Neural progenitor cell (in vitro differentiated cells): Measurements from ENCODE around the gene NAPSA. TPM values are rescaled to one million over a fixed set of nuclear protein-coding genes. Genes with fewer than 3 reads are reported as not detected.
"Not testable (repeated sequence)": the region's sequence is repeated elsewhere in the genome, so short reads cannot be mapped to it uniquely, and the experiment has no call there.

ENCODE experiments used
- DNase-seq: peaks from one replicate; pipeline ENCODE4 v3.0.0-alpha.2; 2016; ENCODE audit warnings: low spot score
- H2AFZ ChIP-seq: fragments of 200-600 bp; sonication (generic); replicated peaks from 2 replicates; pipeline ENCODE4 v1.6.1; 2016; ENCODE audit warnings: antibody characterized with exemption
- H3F3A ChIP-seq: fragments of 200-600 bp; sonication (generic); 2 replicates; pipeline ENCODE4 v1.6.1; 2016; ENCODE audit warnings: antibody characterized with exemption, low read depth
- H3K27ac ChIP-seq: fragments of 200-600 bp; sonication (generic); 2 replicates; pipeline ENCODE4 v1.5.1; 2016; ENCODE audit warnings: mild to moderate bottlenecking
- H3K27me3 ChIP-seq: fragments of 200-600 bp; sonication (generic); 2 replicates; pipeline ENCODE4 v1.6.1; 2016; ENCODE audit warnings: mild to moderate bottlenecking, moderate library complexity
- H3K36me3 ChIP-seq: fragments of 200-600 bp; sonication (generic); 2 replicates; pipeline ENCODE4 v1.5.1; 2016
- H3K4me1 ChIP-seq: fragments of 200-600 bp; sonication (generic); 2 replicates; pipeline ENCODE4 v1.6.1; 2016; ENCODE audit warnings: mixed run types
- H3K4me2 ChIP-seq: fragments of 200-600 bp; sonication (generic); 2 replicates; pipeline ENCODE4 v1.6.1; 2016
- H3K4me3 ChIP-seq: fragments of 200-600 bp; sonication (generic); 2 replicates; pipeline ENCODE4 v1.5.1; 2016
- H3K79me2 ChIP-seq: fragments of 200-600 bp; sonication (generic); 2 replicates; pipeline ENCODE4 v1.6.1; 2016; ENCODE audit warnings: low read depth
- H3K9ac ChIP-seq: fragments of 200-600 bp; sonication (generic); 2 replicates; pipeline ENCODE4 v1.6.1; 2016
- H3K9me3 ChIP-seq: fragments of 200-600 bp; sonication (generic); 2 replicates; pipeline ENCODE4 v1.5.1; 2016; ENCODE audit warnings: low read depth
- H4K20me1 ChIP-seq: fragments of 200-600 bp; sonication (generic); 2 replicates; pipeline ENCODE4 v1.6.1; 2016; ENCODE audit warnings: low read depth
- H3K27ac Mint-ChIP-seq: 3 replicates; pipeline ENCODE4 v1.8.0; 2021; ENCODE audit warnings: mixed read lengths
- H3K27me3 Mint-ChIP-seq: 2 replicates; pipeline ENCODE4 v1.8.0; 2022; ENCODE audit warnings: low read depth, mild to moderate bottlenecking, inconsistent platforms, moderate library complexity, mixed read lengths; ENCODE audit not compliant: insufficient read depth
- H3K36me3 Mint-ChIP-seq: 3 replicates; pipeline ENCODE4 v1.8.0; 2021; ENCODE audit warnings: mixed read lengths
- H3K4me1 Mint-ChIP-seq: 3 replicates; pipeline ENCODE4 v1.8.0; 2021; ENCODE audit warnings: mixed read lengths
- H3K4me3 Mint-ChIP-seq: 3 replicates; pipeline ENCODE4 v1.8.0; 2021; ENCODE audit warnings: mild to moderate bottlenecking, moderate library complexity, mixed read lengths
- H3K9me3 Mint-ChIP-seq: 3 replicates; pipeline ENCODE4 v1.8.0; 2020; ENCODE audit warnings: mixed read lengths
- CTCF ChIP-seq: fragments of 200-600 bp; sonication (generic); IDR thresholded peaks from 2 replicates; pipeline ENCODE4 v1.5.1; 2017; ENCODE audit warnings: antibody characterized with exemption, mild to moderate bottlenecking
- EZH2 ChIP-seq: fragments of 200-600 bp; sonication (generic); IDR thresholded peaks from 2 replicates; pipeline ENCODE4 v1.6.1; 2017; ENCODE audit warnings: antibody characterized with exemption, mild to moderate bottlenecking, moderate library complexity
- EZH2phosphoT487 ChIP-seq: fragments of 200-600 bp; sonication (generic); IDR thresholded peaks from 2 replicates; pipeline ENCODE4 v1.6.1; 2017; ENCODE audit warnings: antibody characterized with exemption
- total RNA-seq: library from RNA; depleted of rRNA; stranded (reverse); fragments of >200 nt; gene quantifications from 2 replicates; pipeline ENCODE4 v1.2.3, GENCODE V29; 2015; ENCODE audit warnings: low replicate concordance

Gene NAPSA
- total RNA-seq, 1 donor from 2014 or later, result 0.11 TPM

- no peak overlapping the region for H3K27ac ChIP-seq
- H3K4me2 ChIP-seq, result no peak overlapping the region
- H3K79me2 ChIP-seq, result peaks cover 81% of the 10 kb centered on the region
- H3K4me1 ChIP-seq, result no peaks in the 10 kb centered on the region
- Mint-ChIP-seq H3K4me1 (peaks cover 7% of the 10 kb centered on the region), H3K9me3 (peaks cover 19% of the 10 kb centered on the region), H3K36me3 (peaks cover 44% of the 10 kb centered on the region), H3K27ac (no peak overlapping the region), H3K4me3 (no peak overlapping the region), H3K27me3 (peaks cover 8% of the 10 kb centered on the region)
- no peaks in the 10 kb centered on the region for H3K9me3 ChIP-seq
- TF ChIP-seq CTCF, result no peak
- TF ChIP-seq EZH2, result no peak
- no peak for TF ChIP-seq EZH2phosphoT487
- H3K36me3 ChIP-seq, result peaks cover 4% of the 10 kb centered on the region
- H3K9ac ChIP-seq, result no peak overlapping the region
- no peak overlapping the region for H2AFZ ChIP-seq
- H3K4me3 ChIP-seq, result no peak overlapping the region
- no peak for DNase-seq
- no peaks in the 10 kb centered on the region for H3F3A ChIP-seq
- H4K20me1 ChIP-seq, result peaks cover 4% of the 10 kb centered on the region
- no peaks in the 10 kb centered on the region for H3K27me3 ChIP-seq
Observed at GRCh38 chr19:50394017-50394416, 28.6 kb upstream of the NAPSA start.

GRCh38 chr19:50393589-50393988, 28.1 kb upstream of the NAPSA start:
- peaks cover 8% of the 10 kb centered on the region for H3K27me3 Mint-ChIP-seq
- no peak overlapping the region for H3K4me3 Mint-ChIP-seq
- Histone ChIP-seq H2AFZ (no peak overlapping the region), H3K79me2 (peaks cover 85% of the 10 kb centered on the region), H3F3A (no peaks in the 10 kb centered on the region), H3K4me2 (no peak overlapping the region), H3K4me3 (no peak overlapping the region), H3K27ac (no peak overlapping the region), H3K36me3 (peaks cover 4% of the 10 kb centered on the region), H3K4me1 (no peaks in the 10 kb centered on the region), H4K20me1 (peaks cover 1% of the 10 kb centered on the region), H3K9ac (no peak overlapping the region), H3K9me3 (no peaks in the 10 kb centered on the region), H3K27me3 (no peaks in the 10 kb centered on the region)
- H3K27ac Mint-ChIP-seq, result no peak overlapping the region
- no peak for DNase-seq
- H3K4me1 Mint-ChIP-seq, result peaks cover 5% of the 10 kb centered on the region
- H3K9me3 Mint-ChIP-seq, result peaks cover 19% of the 10 kb centered on the region
- H3K36me3 Mint-ChIP-seq, result peaks cover 43% of the 10 kb centered on the region
- TF ChIP-seq CTCF, result no peak
- TF ChIP-seq EZH2, result no peak
- no peak for TF ChIP-seq EZH2phosphoT487

- H3K4me2 ChIP-seq, result no peak overlapping the region
- H3K9ac ChIP-seq, result no peak overlapping the region
- no peak overlapping the region for H2AFZ ChIP-seq
- Mint-ChIP-seq H3K27ac (no peak overlapping the region), H3K9me3 (peaks cover 19% of the 10 kb centered on the region), H3K27me3 (peaks cover 8% of the 10 kb centered on the region), H3K4me3 (no peak overlapping the region), H3K4me1 (peaks cover 2% of the 10 kb centered on the region), H3K36me3 (peaks cover 48% of the 10 kb centered on the region)
- no peaks in the 10 kb centered on the region for H3K4me1 ChIP-seq
- H3K36me3 ChIP-seq, result peaks cover 6% of the 10 kb centered on the region
- no peaks in the 10 kb centered on the region for H3K27me3 ChIP-seq
- peaks cover 88% of the 10 kb centered on the region for H3K79me2 ChIP-seq
- H3K4me3 ChIP-seq, result no peak overlapping the region
- DNase-seq, result no peak
- no peaks in the 10 kb centered on the region for H3K9me3 ChIP-seq
- no peaks in the 10 kb centered on the region for H4K20me1 ChIP-seq
- H3F3A ChIP-seq, result no peaks in the 10 kb centered on the region
- TF ChIP-seq CTCF, result no peak
- no peak for TF ChIP-seq EZH2
- TF ChIP-seq EZH2phosphoT487, result no peak
- no peak overlapping the region for H3K27ac ChIP-seq
Observed at GRCh38 chr19:50392759-50393158, 27.3 kb upstream of the NAPSA start.

- H3K4me1 ChIP-seq, H4K20me1 ChIP-seq, H3K9me3 ChIP-seq, H3K27me3 ChIP-seq, H3K4me3 ChIP-seq, H3F3A ChIP-seq, H3K27ac Mint-ChIP-seq, H3K4me1 Mint-ChIP-seq, H3K36me3 ChIP-seq, H3K4me3 Mint-ChIP-seq, H2AFZ ChIP-seq, H3K27ac ChIP-seq, H3K27me3 Mint-ChIP-seq, DNase-seq, H3K4me2 ChIP-seq, H3K9ac ChIP-seq: not testable (repeated sequence)
- peaks cover 19% of the 10 kb centered on the region for H3K9me3 Mint-ChIP-seq
- peaks cover 49% of the 10 kb centered on the region for H3K36me3 Mint-ChIP-seq
- peaks cover 89% of the 10 kb centered on the region for H3K79me2 ChIP-seq
Observed at GRCh38 chr19:50390952-50391351, 25.5 kb upstream of the NAPSA start.

- peaks cover 49% of the 10 kb centered on the region for H3K36me3 Mint-ChIP-seq
Observed at GRCh38 chr19:50390295-50390694, 24.9 kb upstream of the NAPSA start.

More at GRCh38 chr19:50390295-50390694, 24.9 kb upstream of the NAPSA start:
- not testable (repeated sequence) for H3K4me1 ChIP-seq, H2AFZ ChIP-seq, DNase-seq, H3K9me3 ChIP-seq, H3K27ac Mint-ChIP-seq, H3K4me1 Mint-ChIP-seq, H3K27me3 Mint-ChIP-seq, H3K27me3 ChIP-seq, H3F3A ChIP-seq, H3K27ac ChIP-seq, H3K4me3 Mint-ChIP-seq, H3K4me2 ChIP-seq, H3K4me3 ChIP-seq, H3K36me3 ChIP-seq, H3K9ac ChIP-seq
- peaks cover 19% of the 10 kb centered on the region for H3K9me3 Mint-ChIP-seq
- Histone ChIP-seq H3K79me2 (peaks cover 89% of the 10 kb centered on the region), H4K20me1 (peaks cover 13% of the 10 kb centered on the region)
